Smooth muscle cell (in vitro differentiated cells): ENCODE measurements around the gene ALDH1A3. TPM values are rescaled to one million over a fixed set of nuclear protein-coding genes. Genes with fewer than 3 reads are reported as not detected.

Experiments
- DNase-seq: peaks from one replicate; lab custom pipeline; 2025; ENCODE audit not compliant: unreplicated experiment; lab: John Stamatoyannopoulos, UW
- H2AFZ ChIP-seq: fragments of 200-600 bp; sonication (generic); 2 replicates; pipeline ENCODE4 v1.6.0; 2016; ENCODE audit warnings: antibody characterized with exemption, low read depth, mild to moderate bottlenecking
- H3F3A ChIP-seq: fragments of 200-600 bp; sonication (generic); 2 replicates; pipeline ENCODE4 v1.6.0; 2017; ENCODE audit warnings: antibody characterized with exemption, low read depth
- H3K27ac ChIP-seq: fragments of 200-600 bp; sonication (generic); 2 replicates; pipeline ENCODE4 v1.5.1; 2016; ENCODE audit warnings: low read depth, mild to moderate bottlenecking
- H3K27me3 ChIP-seq: fragments of 200-600 bp; sonication (generic); 2 replicates; pipeline ENCODE4 v1.6.1; 2016; ENCODE audit warnings: low read depth, mild to moderate bottlenecking
- H3K36me3 ChIP-seq: fragments of 200-600 bp; sonication (generic); 2 replicates; pipeline ENCODE4 v1.5.1; 2016; ENCODE audit warnings: low read depth
- H3K4me1 ChIP-seq: fragments of 200-600 bp; sonication (generic); 2 replicates; pipeline ENCODE4 v1.5.1; 2016; ENCODE audit warnings: low read depth
- H3K4me2 ChIP-seq: fragments of 200-600 bp; sonication (generic); 2 replicates; pipeline ENCODE4 v1.6.0; 2016; ENCODE audit warnings: mild to moderate bottlenecking
- H3K4me3 ChIP-seq: fragments of 200-600 bp; sonication (generic); 2 replicates; pipeline ENCODE4 v1.5.1; 2016; ENCODE audit warnings: mild to moderate bottlenecking
- H3K79me2 ChIP-seq: fragments of 200-600 bp; sonication (generic); 2 replicates; pipeline ENCODE4 v1.6.0; 2016; ENCODE audit warnings: low read depth, mild to moderate bottlenecking
- H3K9ac ChIP-seq: fragments of 200-600 bp; sonication (generic); 2 replicates; pipeline ENCODE4 v1.6.0; 2016; ENCODE audit warnings: low read depth
- H3K9me3 ChIP-seq: fragments of 200-600 bp; sonication (generic); replicated peaks from 2 replicates; pipeline ENCODE4 v1.5.1; 2016; ENCODE audit warnings: low read depth
- H4K20me1 ChIP-seq: fragments of 200-600 bp; sonication (generic); 2 replicates; pipeline ENCODE4 v1.6.0; 2016; ENCODE audit warnings: low read depth
- WGBS: methylation state at CpG from one replicate; pipeline ENCODE4 v1.1.7; 2016; ENCODE audit warnings: low lambda C conversion rate; 5-methylcytosine and 5-hydroxymethylcytosine counted together
- polyA plus RNA-seq: library from polyadenylated mRNA; unstranded; fragments of >200 nt; fragmentation: Nextera tagmentation; extraction: Ambion mirVana; gene quantifications from 2 replicates; pipeline ENCODE4 v1.2.1, GENCODE V29; 2016
- total RNA-seq: library from RNA; depleted of rRNA; stranded (reverse); fragments of >200 nt; gene quantifications from 2 replicates; pipeline ENCODE4 v1.2.3, GENCODE V29; 2014
- TF ChIP-seq, protein P1 (sequence below): fragments of 200-600 bp; sonication (generic); IDR thresholded peaks from 2 replicates; pipeline ENCODE4 v1.5.1; 2017; ENCODE audit warnings: borderline replicate concordance, mild to moderate bottlenecking, antibody characterized with exemption; ENCODE audit not compliant: insufficient read depth, poor library complexity, severe bottlenecking

The ALDH1A3 gene
- total and polyA plus RNA-seq, 2 experiments from 2014 or later: 1.3 to 1.6 TPM

GRCh38 chr15:100859970-100860828 lies 19.4 kb upstream of the ALDH1A3 start:
- Histone ChIP-seq H3K9me3 (no peaks in the 10 kb centered on the region), H3K27me3 (no peaks in the 10 kb centered on the region), H4K20me1 (no peaks in the 10 kb centered on the region), H3K4me3 (no peak overlapping the region), H3K9ac (no peak overlapping the region), H3K36me3 (no peaks in the 10 kb centered on the region), H3K4me2 (no peak overlapping the region), H3K79me2 (no peaks in the 10 kb centered on the region), H3F3A (no peaks in the 10 kb centered on the region), H3K4me1 (no peaks in the 10 kb centered on the region), H3K27ac (no peak overlapping the region), H2AFZ (no peak overlapping the region)
- TF ChIP-seq, protein P1, sequence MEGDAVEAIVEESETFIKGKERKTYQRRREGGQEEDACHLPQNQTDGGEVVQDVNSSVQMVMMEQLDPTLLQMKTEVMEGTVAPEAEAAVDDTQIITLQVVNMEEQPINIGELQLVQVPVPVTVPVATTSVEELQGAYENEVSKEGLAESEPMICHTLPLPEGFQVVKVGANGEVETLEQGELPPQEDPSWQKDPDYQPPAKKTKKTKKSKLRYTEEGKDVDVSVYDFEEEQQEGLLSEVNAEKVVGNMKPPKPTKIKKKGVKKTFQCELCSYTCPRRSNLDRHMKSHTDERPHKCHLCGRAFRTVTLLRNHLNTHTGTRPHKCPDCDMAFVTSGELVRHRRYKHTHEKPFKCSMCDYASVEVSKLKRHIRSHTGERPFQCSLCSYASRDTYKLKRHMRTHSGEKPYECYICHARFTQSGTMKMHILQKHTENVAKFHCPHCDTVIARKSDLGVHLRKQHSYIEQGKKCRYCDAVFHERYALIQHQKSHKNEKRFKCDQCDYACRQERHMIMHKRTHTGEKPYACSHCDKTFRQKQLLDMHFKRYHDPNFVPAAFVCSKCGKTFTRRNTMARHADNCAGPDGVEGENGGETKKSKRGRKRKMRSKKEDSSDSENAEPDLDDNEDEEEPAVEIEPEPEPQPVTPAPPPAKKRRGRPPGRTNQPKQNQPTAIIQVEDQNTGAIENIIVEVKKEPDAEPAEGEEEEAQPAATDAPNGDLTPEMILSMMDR: no peak
- DNase-seq: no peak
- 90% methylated on average over 11 of the region's 11 CpGs for WGBS

GRCh38 chr15:100860829-100861510 lies 18.7 kb upstream of the ALDH1A3 start:
- no peak for DNase-seq
- Histone ChIP-seq H3K79me2 (no peaks in the 10 kb centered on the region), H3K4me1 (no peaks in the 10 kb centered on the region), H3F3A (no peaks in the 10 kb centered on the region), H3K4me3 (no peak overlapping the region), H3K9ac (no peak overlapping the region), H2AFZ (no peak overlapping the region), H4K20me1 (no peaks in the 10 kb centered on the region), H3K27me3 (no peaks in the 10 kb centered on the region), H3K4me2 (no peak overlapping the region), H3K36me3 (no peaks in the 10 kb centered on the region), H3K27ac (no peak overlapping the region), H3K9me3 (no peaks in the 10 kb centered on the region)
- TF ChIP-seq, protein P1: no peak
- 83% methylated on average over 14 of the region's 14 CpGs for WGBS

DNA sequence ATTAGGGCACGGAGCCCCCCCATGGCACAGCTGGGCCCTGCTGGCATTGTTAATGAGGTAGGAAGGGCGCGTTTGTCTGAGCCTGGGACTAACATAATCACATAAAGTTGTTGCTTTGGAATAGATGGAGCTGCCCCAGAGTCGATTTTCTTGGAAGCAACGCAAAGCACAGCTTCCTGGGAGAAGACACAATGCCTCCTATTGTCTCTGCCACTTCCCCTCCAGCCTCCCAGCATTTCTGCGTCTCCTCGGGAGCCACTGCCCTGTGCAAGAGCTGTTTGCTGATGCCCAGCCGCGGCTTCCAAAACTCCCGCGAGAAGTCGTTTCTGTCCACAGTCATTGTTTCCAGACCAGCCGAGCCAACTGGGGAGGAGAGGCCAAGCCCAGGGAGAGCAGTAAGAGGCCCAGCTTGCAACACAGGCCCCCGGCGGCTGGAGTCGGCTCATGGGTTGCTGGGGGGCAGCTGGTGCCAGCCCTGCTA lies 18.1 kb upstream of the ALDH1A3 start:
- H3K27ac ChIP-seq: no peak overlapping the region
- TF ChIP-seq, protein P1: no peak
- H3K4me2 ChIP-seq: no peak overlapping the region
- H3K4me1 ChIP-seq: no peaks in the 10 kb centered on the region
- no peak for DNase-seq
- no peaks in the 10 kb centered on the region for H3K9me3 ChIP-seq
- H3K79me2 ChIP-seq: no peaks in the 10 kb centered on the region
- H3K9ac ChIP-seq: no peak overlapping the region
- 92% methylated on average over 16 of the region's 16 CpGs for WGBS
- H3K27me3 ChIP-seq: no peaks in the 10 kb centered on the region
- no peak overlapping the region for H3K4me3 ChIP-seq
- H3K36me3 ChIP-seq: no peaks in the 10 kb centered on the region
- no peak overlapping the region for H2AFZ ChIP-seq
- H4K20me1 ChIP-seq: no peaks in the 10 kb centered on the region
- no peaks in the 10 kb centered on the region for H3F3A ChIP-seq
